Activated naive CD4-positive, alpha-beta T cell treated with anti-CD3 and anti-CD28 coated beads, Interleukin-2, amount 10 ng/mL, durations not matched to agents 7 days and 5 days (primary cell): Measurements from ENCODE around the gene EFNA3.

Source experiments
- CTCF ChIA-PET: fragments of 350-600 bp; sonication (Branson Sonifier 250); formaldehyde crosslinking; loops from one replicate; lab custom pipeline; 2021; ENCODE audit warnings: antibody characterized with exemption; lab: Charles Lee
- DNase-seq: peaks from one replicate; pipeline ENCODE4 v3.0.0-alpha.2; 2020
- H3K27ac Mint-ChIP-seq: one replicate; pipeline ENCODE4 v1.8.0; 2021; ENCODE audit warnings: mild to moderate bottlenecking, moderate library complexity, mixed read lengths
- H3K27me3 Mint-ChIP-seq: one replicate; pipeline ENCODE4 v1.8.0; 2021; ENCODE audit warnings: mild to moderate bottlenecking, mixed read lengths
- H3K36me3 Mint-ChIP-seq: one replicate; pipeline ENCODE4 v1.8.0; 2021; ENCODE audit warnings: mixed read lengths
- H3K4me1 Mint-ChIP-seq: one replicate; pipeline ENCODE4 v1.8.0; 2021; ENCODE audit warnings: mixed read lengths
- H3K4me3 Mint-ChIP-seq: one replicate; pipeline ENCODE4 v1.8.0; 2021; ENCODE audit warnings: mild to moderate bottlenecking, moderate library complexity, mixed read lengths
- H3K9me3 Mint-ChIP-seq: one replicate; pipeline ENCODE4 v1.8.0; 2021; ENCODE audit warnings: mixed read lengths

Gene EFNA3

GRCh38 chr1:155079210-155079486, 511 bp downstream of the EFNA3 start:
- peaks cover 6% of the 10 kb centered on the region for H3K36me3 Mint-ChIP-seq
- H3K4me3 Mint-ChIP-seq, result peak overlapping the region; percentile 73
- H3K4me1 Mint-ChIP-seq, result peaks cover 77% of the 10 kb centered on the region
- no peaks in the 10 kb centered on the region for H3K9me3 Mint-ChIP-seq
- peak overlapping the region; percentile 68 for H3K27ac Mint-ChIP-seq
- no peak for DNase-seq
- CTCF ChIA-PET, result interaction anchor here (0.8 to 1.5 kb wide), 5 partner anchors 8 to 35 kb away, joined by 3 to 4 read pairs (median 3); no protein-coding TSS in a partner anchor
- H3K27me3 Mint-ChIP-seq, result peaks cover 78% of the 10 kb centered on the region

- DNase-seq, result peak; percentile 35
- Mint-ChIP-seq H3K4me1 (peaks cover 77% of the 10 kb centered on the region), H3K27me3 (peaks cover 83% of the 10 kb centered on the region), H3K4me3 (peak overlapping the region; percentile 73), H3K27ac (peak overlapping the region; percentile 68), H3K36me3 (peaks cover 6% of the 10 kb centered on the region), H3K9me3 (no peaks in the 10 kb centered on the region)
- CTCF ChIA-PET, result interaction anchor here (0.8 to 1.7 kb wide), 6 partner anchors 9 to 36 kb away, joined by 3 to 9 read pairs (median 3); partner anchors contain the start of gene EFNA4
These were observed 1.1 kb downstream of the EFNA3 start for GRCh38 chr1:155079487-155080311.

- Mint-ChIP-seq H3K36me3 (peaks cover 6% of the 10 kb centered on the region), H3K4me1 (peaks cover 75% of the 10 kb centered on the region), H3K4me3 (no peak overlapping the region), H3K27ac (no peak overlapping the region), H3K27me3 (peaks cover 85% of the 10 kb centered on the region), H3K9me3 (no peaks in the 10 kb centered on the region)
- peak; percentile 65 for DNase-seq
- CTCF ChIA-PET, result interaction anchor here (0.8 to 1.7 kb wide), 6 partner anchors 10 to 40 kb away, joined by 3 to 9 read pairs (median 3); partner anchors contain the start of gene EFNA4
These were observed 1.9 kb downstream of the EFNA3 start for GRCh38 chr1:155080312-155081228.

GRCh38 chr1:155081472-155082300, 3.0 kb downstream of the EFNA3 start:
- Mint-ChIP-seq H3K9me3 (no peaks in the 10 kb centered on the region), H3K27ac (no peak overlapping the region), H3K4me3 (peak overlapping the region; percentile 47), H3K27me3 (peaks cover 82% of the 10 kb centered on the region), H3K36me3 (peaks cover 6% of the 10 kb centered on the region), H3K4me1 (peaks cover 71% of the 10 kb centered on the region)
- CTCF ChIA-PET, result interaction anchor here (0.8 to 4.0 kb wide), 5 partner anchors 12 to 41 kb away, joined by 3 to 140 read pairs (median 3); partner anchors contain the start of gene EFNA4
- peak; percentile 53 for DNase-seq

- peaks cover 11% of the 10 kb centered on the region for H3K36me3 Mint-ChIP-seq
- peak; percentile 59 for DNase-seq
- H3K9me3 Mint-ChIP-seq, result no peaks in the 10 kb centered on the region
- peak overlapping the region; percentile 55 for H3K4me3 Mint-ChIP-seq
- H3K4me1 Mint-ChIP-seq, result peaks cover 63% of the 10 kb centered on the region
- CTCF ChIA-PET, result interaction anchor here (0.7 to 4.0 kb wide), 2 partner anchors 17 to 29 kb away, joined by 3 to 140 read pairs; partner anchors contain the start of gene EFNA4
- no peak overlapping the region for H3K27ac Mint-ChIP-seq
- H3K27me3 Mint-ChIP-seq, result peaks cover 74% of the 10 kb centered on the region
These were observed 3.8 kb downstream of the EFNA3 start for GRCh38 chr1:155082301-155083051.

- peaks cover 58% of the 10 kb centered on the region for H3K4me1 Mint-ChIP-seq
- H3K9me3 Mint-ChIP-seq, result no peaks in the 10 kb centered on the region
- CTCF ChIA-PET, result interaction anchor here (0.7 to 4.0 kb wide), 4 partner anchors 8 to 66 kb away, joined by 3 to 140 read pairs (median 9); partner anchors contain the start of gene EFNA4
These were observed 4.5 kb downstream of the EFNA3 start for GRCh38 chr1:155083052-155083541.

GRCh38 chr1:155083865-155084721, 5.5 kb downstream of the EFNA3 start:
- Mint-ChIP-seq H3K4me1 (peaks cover 54% of the 10 kb centered on the region), H3K27ac (peak overlapping the region; percentile 60), H3K36me3 (peaks cover 11% of the 10 kb centered on the region), H3K9me3 (no peaks in the 10 kb centered on the region), H3K27me3 (peaks cover 66% of the 10 kb centered on the region), H3K4me3 (peak overlapping the region; percentile 82)
- CTCF ChIA-PET, result interaction anchor here (1.0 to 4.0 kb wide), 22 partner anchors 9 to 340 kb away, joined by 3 to 140 read pairs (median 5); partner anchors contain the start of genes ADAM15, EFNA4, FLAD1 and KRTCAP2
- peak; percentile 58 for DNase-seq

More at GRCh38 chr1:155083052-155083541, 4.5 kb downstream of the EFNA3 start:
- Mint-ChIP-seq H3K4me3 (no peak overlapping the region), H3K36me3 (peaks cover 11% of the 10 kb centered on the region), H3K27me3 (peaks cover 68% of the 10 kb centered on the region), H3K27ac (no peak overlapping the region)
- no peak for DNase-seq

- peaks cover 9% of the 10 kb centered on the region for H3K36me3 Mint-ChIP-seq
- CTCF ChIA-PET, result interaction anchor here (0.6 to 4.0 kb wide), 36 partner anchors 10 to 605 kb away, joined by 3 to 140 read pairs (median 5); partner anchors contain the start of genes ADAM15, EFNA4, FLAD1 and KRTCAP2
- H3K9me3 Mint-ChIP-seq, result no peaks in the 10 kb centered on the region
- peaks cover 45% of the 10 kb centered on the region for H3K4me1 Mint-ChIP-seq
- DNase-seq, result peak; percentile 94
- peak overlapping the region; percentile 92 for H3K27ac Mint-ChIP-seq
- peaks cover 60% of the 10 kb centered on the region for H3K27me3 Mint-ChIP-seq
- H3K4me3 Mint-ChIP-seq, result peak overlapping the region; percentile 82
These were observed 6.3 kb downstream of the EFNA3 start for GRCh38 chr1:155084722-155085503.

GRCh38 chr1:155085504-155086127, 7.0 kb downstream of the EFNA3 start:
- Mint-ChIP-seq H3K27me3 (peaks cover 53% of the 10 kb centered on the region), H3K9me3 (no peaks in the 10 kb centered on the region), H3K27ac (peak overlapping the region; percentile 92), H3K36me3 (peaks cover 9% of the 10 kb centered on the region), H3K4me1 (peaks cover 44% of the 10 kb centered on the region), H3K4me3 (peak overlapping the region; percentile 82)
- CTCF ChIA-PET, result interaction anchor here (0.9 to 4.0 kb wide), 30 partner anchors 10 to 606 kb away, joined by 3 to 140 read pairs (median 6); partner anchors contain the start of genes ADAM15, EFNA4, KRTCAP2 and LENEP
- DNase-seq, result peak; percentile 81

GRCh38 chr1:155086128-155086741, 7.6 kb downstream of the EFNA3 start:
- peak; percentile 88 for DNase-seq
- CTCF ChIA-PET, result interaction anchor here (1.0 to 4.0 kb wide), 13 partner anchors 11 to 607 kb away, joined by 3 to 140 read pairs (median 13); partner anchors contain the start of genes ADAM15, EFNA4 and KRTCAP2
- Mint-ChIP-seq H3K4me1 (peaks cover 43% of the 10 kb centered on the region), H3K9me3 (no peaks in the 10 kb centered on the region), H3K27me3 (peaks cover 48% of the 10 kb centered on the region), H3K27ac (peak overlapping the region; percentile 71), H3K36me3 (peaks cover 9% of the 10 kb centered on the region), H3K4me3 (peak overlapping the region; percentile 82)
